ENCODE measurements around the gene GZMB.

GZMB gene, protein sequence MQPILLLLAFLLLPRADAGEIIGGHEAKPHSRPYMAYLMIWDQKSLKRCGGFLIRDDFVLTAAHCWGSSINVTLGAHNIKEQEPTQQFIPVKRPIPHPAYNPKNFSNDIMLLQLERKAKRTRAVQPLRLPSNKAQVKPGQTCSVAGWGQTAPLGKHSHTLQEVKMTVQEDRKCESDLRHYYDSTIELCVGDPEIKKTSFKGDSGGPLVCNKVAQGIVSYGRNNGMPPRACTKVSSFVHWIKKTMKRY

DNA sequence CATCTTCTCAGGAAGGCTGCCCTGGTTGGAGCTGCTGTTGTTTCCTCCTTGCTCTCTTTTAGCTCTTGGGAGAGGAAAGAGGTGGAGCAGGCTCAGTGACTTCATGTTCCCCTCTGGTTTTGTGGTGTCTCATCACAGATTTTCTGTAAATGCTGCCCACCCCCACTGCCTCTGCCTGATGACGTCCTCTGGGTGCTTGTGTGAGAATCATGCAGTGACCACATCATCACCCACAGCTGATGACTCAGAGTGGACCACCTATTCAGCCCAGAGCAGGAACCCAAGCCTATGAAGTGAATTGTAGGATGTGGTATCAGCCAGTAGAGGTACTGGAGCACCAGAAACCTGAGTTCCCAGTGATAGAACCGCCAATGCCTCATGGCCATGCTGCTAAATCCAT lies at the start of gene GZMB:
Gene GZMB (minus strand): TSS at position 33 of the 400 bp plus-strand sequence. CDS start 30 bp downstream, at position 3.
- no peak within 1 kb of the TSS for H3K4me3 Mint-ChIP-seq
- no peaks in the 10 kb centered on the region for H3K4me1 Mint-ChIP-seq
- no peaks in the 10 kb centered on the region for H3K36me3 Mint-ChIP-seq (ENCODE audit: low read depth)
- TF ChIP-seq, protein P1, sequence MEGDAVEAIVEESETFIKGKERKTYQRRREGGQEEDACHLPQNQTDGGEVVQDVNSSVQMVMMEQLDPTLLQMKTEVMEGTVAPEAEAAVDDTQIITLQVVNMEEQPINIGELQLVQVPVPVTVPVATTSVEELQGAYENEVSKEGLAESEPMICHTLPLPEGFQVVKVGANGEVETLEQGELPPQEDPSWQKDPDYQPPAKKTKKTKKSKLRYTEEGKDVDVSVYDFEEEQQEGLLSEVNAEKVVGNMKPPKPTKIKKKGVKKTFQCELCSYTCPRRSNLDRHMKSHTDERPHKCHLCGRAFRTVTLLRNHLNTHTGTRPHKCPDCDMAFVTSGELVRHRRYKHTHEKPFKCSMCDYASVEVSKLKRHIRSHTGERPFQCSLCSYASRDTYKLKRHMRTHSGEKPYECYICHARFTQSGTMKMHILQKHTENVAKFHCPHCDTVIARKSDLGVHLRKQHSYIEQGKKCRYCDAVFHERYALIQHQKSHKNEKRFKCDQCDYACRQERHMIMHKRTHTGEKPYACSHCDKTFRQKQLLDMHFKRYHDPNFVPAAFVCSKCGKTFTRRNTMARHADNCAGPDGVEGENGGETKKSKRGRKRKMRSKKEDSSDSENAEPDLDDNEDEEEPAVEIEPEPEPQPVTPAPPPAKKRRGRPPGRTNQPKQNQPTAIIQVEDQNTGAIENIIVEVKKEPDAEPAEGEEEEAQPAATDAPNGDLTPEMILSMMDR (IDR thresholded peaks at IDR 0.05), result no peak
- peak within 1 kb of the TSS; percentile 39 for H3K27ac Mint-ChIP-seq
- peaks cover 7% of the 10 kb centered on the region for H3K27me3 Mint-ChIP-seq (ENCODE audit: low read depth, poor library complexity)
- H3K9me3 Mint-ChIP-seq, result peaks cover 3% of the 10 kb centered on the region
- no peak for DNase-seq

DNA sequence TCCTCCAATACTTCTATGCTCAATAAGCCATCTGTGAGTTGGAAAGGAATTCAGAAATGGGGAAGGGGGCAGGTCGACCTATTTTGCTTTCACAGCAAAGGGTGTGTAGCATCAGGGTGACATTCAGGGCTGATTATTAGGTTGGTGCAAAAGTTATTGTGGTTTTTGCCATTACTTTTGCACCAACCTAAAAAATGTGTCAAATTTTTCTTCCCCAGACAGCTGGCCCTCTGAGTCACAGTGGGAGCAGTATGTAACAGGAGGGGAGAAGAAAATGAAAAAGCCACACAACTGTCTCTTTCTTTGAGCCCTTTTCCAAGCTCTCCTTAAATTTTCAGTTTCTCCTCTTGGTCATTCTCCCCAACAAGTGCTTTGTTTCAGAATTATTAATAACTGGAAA lies 47.1 kb upstream of the GZMB start:
- Mint-ChIP-seq H3K9me3 (no peaks in the 10 kb centered on the region), H3K36me3 (ENCODE audit: low read depth) (no peaks in the 10 kb centered on the region), H3K27me3 (ENCODE audit: low read depth, poor library complexity) (peaks cover 9% of the 10 kb centered on the region), H3K4me3 (no peak overlapping the region), H3K27ac (no peak overlapping the region), H3K4me1 (peaks cover 12% of the 10 kb centered on the region)
- no peak for DNase-seq
- TF ChIP-seq, protein P1 (IDR thresholded peaks at IDR 0.05), result no peak

DNA sequence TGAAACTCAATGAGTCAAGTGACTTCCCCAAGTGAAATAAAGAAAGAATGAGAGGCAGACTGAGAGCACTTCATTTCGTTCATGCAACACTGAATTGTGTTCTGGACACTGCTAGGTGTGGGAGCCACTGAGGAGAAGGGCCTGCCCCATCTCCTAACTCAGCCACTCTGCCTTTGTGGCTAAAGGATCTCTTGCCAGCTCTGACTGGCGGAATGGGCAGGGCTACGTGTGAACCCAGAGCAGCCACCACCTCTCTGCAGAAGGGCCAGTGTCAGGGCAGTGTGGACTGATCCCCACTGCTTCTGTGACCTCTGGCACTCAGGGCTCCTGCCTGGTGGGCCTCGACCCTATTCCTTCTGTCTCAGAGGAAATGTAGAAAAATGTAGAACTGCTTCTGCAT lies 46.5 kb upstream of the GZMB start:
- no peak for DNase-seq
- H3K9me3 Mint-ChIP-seq, result no peaks in the 10 kb centered on the region
- H3K4me3 Mint-ChIP-seq, result no peak overlapping the region
- peaks cover 9% of the 10 kb centered on the region for H3K27me3 Mint-ChIP-seq (ENCODE audit: low read depth, poor library complexity)
- no peaks in the 10 kb centered on the region for H3K36me3 Mint-ChIP-seq (ENCODE audit: low read depth)
- peaks cover 12% of the 10 kb centered on the region for H3K4me1 Mint-ChIP-seq
- no peak overlapping the region for H3K27ac Mint-ChIP-seq
- TF ChIP-seq, protein P1 (IDR thresholded peaks at IDR 0.05), result no peak

DNA sequence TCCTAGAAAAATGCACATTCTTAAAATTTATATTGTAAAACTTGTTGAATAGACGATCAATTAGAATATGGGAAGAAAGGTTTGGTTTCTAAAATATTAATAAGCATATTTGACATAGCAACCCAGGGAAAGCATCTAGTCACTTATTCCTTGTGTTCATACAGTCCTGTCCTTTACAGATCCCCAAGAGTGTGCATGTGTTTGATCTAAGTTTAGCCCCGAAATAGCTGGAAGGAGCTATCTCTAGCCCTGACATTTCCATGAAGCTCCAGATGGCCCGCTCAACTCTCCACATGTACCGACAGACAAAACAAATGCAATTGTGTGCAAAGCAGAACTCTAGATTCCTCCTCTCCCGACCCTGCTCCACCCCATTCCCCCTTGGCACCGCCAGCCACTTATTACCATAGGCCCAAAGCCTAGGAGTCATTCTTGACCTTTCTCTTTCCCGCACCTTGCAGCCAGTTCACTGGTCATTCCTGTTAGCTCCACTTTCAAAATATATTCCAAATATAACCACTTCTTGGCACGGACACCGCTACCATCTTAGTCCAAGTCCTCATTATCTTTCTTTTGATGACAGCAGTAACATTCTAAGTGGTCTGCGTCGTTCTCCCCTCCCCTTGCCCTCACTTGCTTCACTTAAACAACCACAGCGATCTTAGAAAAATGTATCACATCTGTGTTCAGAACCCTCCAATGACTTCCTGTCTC lies 45.4 kb upstream of the GZMB start:
- TF ChIP-seq, protein P1 (IDR thresholded peaks at IDR 0.05), result peak; percentile 6
- no peak overlapping the region for H3K27ac Mint-ChIP-seq
- DNase-seq, result no peak
- H3K4me1 Mint-ChIP-seq, result peaks cover 13% of the 10 kb centered on the region
- no peaks in the 10 kb centered on the region for H3K36me3 Mint-ChIP-seq (ENCODE audit: low read depth)
- peaks cover 9% of the 10 kb centered on the region for H3K27me3 Mint-ChIP-seq (ENCODE audit: low read depth, poor library complexity)
- no peaks in the 10 kb centered on the region for H3K9me3 Mint-ChIP-seq
- no peak overlapping the region for H3K4me3 Mint-ChIP-seq

DNA sequence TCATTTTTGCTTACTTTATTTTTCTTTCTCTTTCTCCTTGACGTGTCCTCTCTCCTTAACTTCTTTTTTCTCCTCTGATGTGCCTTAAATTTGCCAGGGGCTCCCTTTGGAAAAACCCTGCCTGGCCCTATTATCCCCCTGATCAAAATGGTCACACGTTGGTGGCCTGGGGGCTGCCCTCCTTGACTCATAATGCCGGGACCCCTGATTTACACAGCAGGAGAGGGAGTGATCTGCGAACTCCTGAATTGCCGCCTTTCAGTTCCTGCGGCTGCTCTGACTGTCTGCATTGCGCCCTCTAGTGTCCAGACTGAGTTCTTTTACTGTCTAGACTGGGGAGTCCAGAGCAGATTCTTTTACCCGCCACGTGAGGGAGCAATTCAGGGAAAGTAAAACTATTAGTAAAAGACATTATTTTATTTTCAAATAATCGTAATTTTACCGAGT lies 44.8 kb upstream of the GZMB start:
- TF ChIP-seq, protein P1 (IDR thresholded peaks at IDR 0.05), result peak; percentile 97
- H3K4me3 Mint-ChIP-seq, result peak overlapping the region; percentile 66
- no peaks in the 10 kb centered on the region for H3K36me3 Mint-ChIP-seq (ENCODE audit: low read depth)
- no peaks in the 10 kb centered on the region for H3K9me3 Mint-ChIP-seq
- peak; percentile 74 for DNase-seq
- peaks cover 9% of the 10 kb centered on the region for H3K27me3 Mint-ChIP-seq (ENCODE audit: low read depth, poor library complexity)
- peaks cover 19% of the 10 kb centered on the region for H3K4me1 Mint-ChIP-seq
- H3K27ac Mint-ChIP-seq, result no peak overlapping the region

Data from nephron progenitor cell (in vitro differentiated cells).